Glutamatergic neuron (in vitro differentiated cells): ENCODE data around the gene NOCT. TPM values are rescaled to one million over a fixed set of nuclear protein-coding genes. Genes with fewer than 3 reads are reported as not detected.

Experiments used
- DNase-seq: peaks from one replicate; pipeline ENCODE4 v3.0.0; 2022
- H3K27ac Mint-ChIP-seq: one replicate; pipeline ENCODE4 v1.8.0; 2020; ENCODE audit warnings: mild to moderate bottlenecking, mixed read lengths, inconsistent platforms; ENCODE audit not compliant: unreplicated experiment
- H3K27me3 Mint-ChIP-seq: one replicate; pipeline ENCODE4 v1.8.0; 2020; ENCODE audit warnings: mild to moderate bottlenecking, moderate library complexity, mixed read lengths, inconsistent platforms; ENCODE audit not compliant: unreplicated experiment
- H3K36me3 Mint-ChIP-seq: one replicate; pipeline ENCODE4 v1.8.0; 2020; ENCODE audit warnings: mild to moderate bottlenecking, mixed read lengths, inconsistent platforms; ENCODE audit not compliant: unreplicated experiment
- H3K4me1 Mint-ChIP-seq: one replicate; pipeline ENCODE4 v1.8.0; 2020; ENCODE audit warnings: mild to moderate bottlenecking, low read depth, mixed read lengths, inconsistent platforms; ENCODE audit not compliant: unreplicated experiment
- H3K4me3 Mint-ChIP-seq: one replicate; pipeline ENCODE4 v1.8.0; 2020; ENCODE audit warnings: mild to moderate bottlenecking, mixed read lengths, inconsistent platforms; ENCODE audit not compliant: unreplicated experiment
- H3K9me3 Mint-ChIP-seq: one replicate; pipeline ENCODE4 v1.8.0; 2020; ENCODE audit warnings: mild to moderate bottlenecking, moderate library complexity, mixed read lengths, inconsistent platforms; ENCODE audit not compliant: unreplicated experiment
- total RNA-seq: library from RNA; stranded (reverse); fragmentation: NEBNext Ultra II Directional; extraction: Animal tissue kit (Norgen Biotek cat#: 25700); gene quantifications from one replicate; pipeline ENCODE4 v1.2.1, GENCODE V29; 2021; ENCODE audit not compliant: unreplicated experiment
- TF ChIP-seq, protein P1 (sequence below): fragments of 200-600 bp; sonication (generic); IDR thresholded peaks from one replicate; pipeline ENCODE4 v1.5.0; 2021; ENCODE audit not compliant: partially characterized antibody, unreplicated experiment

Gene NOCT
- total RNA-seq, 1 donor from 2014 or later = 39.1 TPM

DNA sequence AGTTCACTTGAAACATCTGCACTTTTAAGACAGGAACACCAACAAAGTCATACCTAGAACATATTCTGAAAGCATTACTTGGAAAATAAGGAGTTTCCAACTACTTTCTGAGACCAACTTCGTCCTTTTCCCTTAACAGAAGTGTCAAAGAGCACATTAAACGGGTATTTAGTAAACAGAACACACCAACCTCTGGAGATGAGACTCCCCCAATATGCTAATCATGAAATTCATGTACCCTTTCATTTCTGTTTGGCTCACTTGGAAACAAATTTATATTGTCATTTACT, 69.2 kb downstream of the NOCT start:
- DNase-seq = no peak
- Mint-ChIP-seq H3K36me3 (no peaks in the 10 kb centered on the region), H3K4me3 (peak overlapping the region; percentile 91), H3K4me1 (peaks cover 2% of the 10 kb centered on the region), H3K9me3 (peaks cover 10% of the 10 kb centered on the region), H3K27ac (peak overlapping the region; percentile 86), H3K27me3 (peaks cover 5% of the 10 kb centered on the region)
- TF ChIP-seq, protein P1, sequence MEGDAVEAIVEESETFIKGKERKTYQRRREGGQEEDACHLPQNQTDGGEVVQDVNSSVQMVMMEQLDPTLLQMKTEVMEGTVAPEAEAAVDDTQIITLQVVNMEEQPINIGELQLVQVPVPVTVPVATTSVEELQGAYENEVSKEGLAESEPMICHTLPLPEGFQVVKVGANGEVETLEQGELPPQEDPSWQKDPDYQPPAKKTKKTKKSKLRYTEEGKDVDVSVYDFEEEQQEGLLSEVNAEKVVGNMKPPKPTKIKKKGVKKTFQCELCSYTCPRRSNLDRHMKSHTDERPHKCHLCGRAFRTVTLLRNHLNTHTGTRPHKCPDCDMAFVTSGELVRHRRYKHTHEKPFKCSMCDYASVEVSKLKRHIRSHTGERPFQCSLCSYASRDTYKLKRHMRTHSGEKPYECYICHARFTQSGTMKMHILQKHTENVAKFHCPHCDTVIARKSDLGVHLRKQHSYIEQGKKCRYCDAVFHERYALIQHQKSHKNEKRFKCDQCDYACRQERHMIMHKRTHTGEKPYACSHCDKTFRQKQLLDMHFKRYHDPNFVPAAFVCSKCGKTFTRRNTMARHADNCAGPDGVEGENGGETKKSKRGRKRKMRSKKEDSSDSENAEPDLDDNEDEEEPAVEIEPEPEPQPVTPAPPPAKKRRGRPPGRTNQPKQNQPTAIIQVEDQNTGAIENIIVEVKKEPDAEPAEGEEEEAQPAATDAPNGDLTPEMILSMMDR = no peak

DNA sequence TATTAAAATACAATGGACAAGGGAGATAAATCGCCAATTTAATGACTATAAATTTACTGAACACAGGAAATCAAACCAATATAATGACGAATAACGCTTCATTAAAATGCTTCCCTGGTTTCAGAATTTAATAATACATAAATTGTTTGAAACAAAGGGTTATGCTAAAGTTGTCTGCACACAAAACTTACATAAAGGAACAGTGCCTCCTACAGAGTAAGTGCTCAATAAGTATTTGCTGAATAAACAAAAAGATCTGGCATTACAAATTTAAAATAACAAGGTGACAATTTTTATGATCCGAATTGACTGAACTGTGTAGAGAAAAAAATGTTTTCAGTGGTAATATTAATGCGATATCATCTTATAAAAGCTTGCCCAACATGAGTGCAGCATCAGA, 69.6 kb downstream of the NOCT start:
- no peak for DNase-seq
- H3K4me3 Mint-ChIP-seq = peak overlapping the region; percentile 91
- H3K4me1 Mint-ChIP-seq = peaks cover 2% of the 10 kb centered on the region
- peaks cover 5% of the 10 kb centered on the region for H3K27me3 Mint-ChIP-seq
- H3K27ac Mint-ChIP-seq = no peak overlapping the region
- H3K36me3 Mint-ChIP-seq = no peaks in the 10 kb centered on the region
- peaks cover 10% of the 10 kb centered on the region for H3K9me3 Mint-ChIP-seq
- TF ChIP-seq, protein P1 = peak; percentile 14

DNA sequence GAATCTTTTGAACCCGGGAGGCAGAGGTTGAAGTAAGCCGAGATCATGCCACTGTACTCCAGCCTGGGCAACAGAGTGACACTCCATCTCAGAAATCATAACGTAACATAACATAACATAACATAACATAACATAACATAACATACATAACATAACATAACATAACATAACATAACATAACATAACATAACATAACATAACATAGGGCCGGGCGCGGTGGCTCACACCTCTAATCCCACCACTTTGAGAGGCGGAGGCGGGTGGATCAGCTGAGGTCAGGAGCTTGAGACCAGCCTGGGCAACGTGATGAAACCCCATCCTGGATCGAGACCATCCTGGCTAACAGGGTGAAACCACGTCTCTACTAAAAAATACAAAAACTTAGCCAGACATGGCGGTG, 76.7 kb downstream of the NOCT start:
- peaks cover 3% of the 10 kb centered on the region for H3K27me3 Mint-ChIP-seq
- no peak overlapping the region for H3K4me3 Mint-ChIP-seq
- no peaks in the 10 kb centered on the region for H3K4me1 Mint-ChIP-seq
- TF ChIP-seq, protein P1 = no peak
- H3K36me3 Mint-ChIP-seq = no peaks in the 10 kb centered on the region
- H3K27ac Mint-ChIP-seq = no peak overlapping the region
- peaks cover 2% of the 10 kb centered on the region for H3K9me3 Mint-ChIP-seq
- no peak for DNase-seq

Other genes starting within 250 kb of the NOCT start
- 32.4 TPM for gene ELF2, start 161.4 kb downstream of the NOCT start, total RNA-seq